Activated naive CD4-positive, alpha-beta T cell treated with anti-CD3 and anti-CD28 coated beads for 36 hours (primary cell): ENCODE data around the gene ZNF598. TPM values are rescaled to one million over a fixed set of nuclear protein-coding genes. Genes with fewer than 3 reads are reported as not detected.

Experiments
- total RNA-seq, 2 experiments: library from RNA; stranded (reverse); gene quantifications; one replicate each; pipeline ENCODE4 v1.2.3, GENCODE V29; 2021

The ZNF598 gene
- total RNA-seq, 2 experiments from 2014 or later, result 88.8 to 93.5 TPM

Other genes with a start within 250 kb of the ZNF598 start
- gene NME3, start 238.3 kb downstream of the ZNF598 start, total RNA-seq, result 10 to 100 TPM; 39.4 to 44.1 TPM
- 1 to 10 TPM; 7.7 to 7.8 TPM for gene EME2, start 237.0 kb downstream of the ZNF598 start, total RNA-seq
- gene MRPS34, start 236.7 kb downstream of the ZNF598 start, total RNA-seq, result 100 to 1,000 TPM; 122 to 138 TPM
- gene SPSB3, start 227.2 kb downstream of the ZNF598 start, total RNA-seq, result 10 to 100 TPM; 14.0 to 17.0 TPM
- gene NUBP2, start 226.9 kb downstream of the ZNF598 start, total RNA-seq, result 10 to 100 TPM; 37.9 to 42.4 TPM
- gene IGFALS, start 216.1 kb downstream of the ZNF598 start, total RNA-seq, result not detected
- 10 to 100 TPM; 29.9 to 30.1 TPM for gene HAGH, start 183.0 kb downstream of the ZNF598 start, total RNA-seq
- gene FAHD1, start 182.6 kb downstream of the ZNF598 start, total RNA-seq, result 1 to 10 TPM; 6.0 to 7.3 TPM
- under 1 TPM; 0.52 to 0.76 TPM for gene MEIOB, start 137.7 kb downstream of the ZNF598 start, total RNA-seq
- not detected for gene HS3ST6, start 91.4 kb downstream of the ZNF598 start, total RNA-seq
- gene MSRB1, start 66.6 kb downstream of the ZNF598 start, total RNA-seq, result 10 to 100 TPM in 1 of 2 experiments, 1 to 10 TPM in 1; 8.5 to 11.0 TPM
- not detected for gene RPL3L, start 55.1 kb downstream of the ZNF598 start, total RNA-seq
- gene NDUFB10, start 50.3 kb downstream of the ZNF598 start, total RNA-seq, result 100 to 1,000 TPM; 111 TPM
- gene RPS2, start 45.0 kb downstream of the ZNF598 start, total RNA-seq, result 1,000 to 10,000 TPM; 7,042 to 7,057 TPM
- gene RNF151, start 43.0 kb downstream of the ZNF598 start, total RNA-seq, result not detected
- 10 to 100 TPM; 36.5 to 38.0 TPM for gene TBL3, start 37.8 kb downstream of the ZNF598 start, total RNA-seq
- gene NOXO1, start 28.4 kb downstream of the ZNF598 start, total RNA-seq, result not detected
- gene GFER, start 25.6 kb downstream of the ZNF598 start, total RNA-seq, result 10 to 100 TPM; 29.8 to 30.1 TPM
- gene SYNGR3, start 19.9 kb downstream of the ZNF598 start, total RNA-seq, result 1 to 10 TPM; 5.7 to 7.2 TPM
- 1 to 10 TPM; 1.3 to 1.9 TPM for gene NPW, start 10.0 kb upstream of the ZNF598 start, total RNA-seq
- gene NHERF2, start 17.1 kb upstream of the ZNF598 start, total RNA-seq, result 1 to 10 TPM; 1.5 to 2.1 TPM
- gene NTHL1, start 38.0 kb upstream of the ZNF598 start, total RNA-seq, result 10 to 100 TPM; 20.1 to 24.1 TPM
- gene TSC2, start 38.2 kb upstream of the ZNF598 start, total RNA-seq, result 10 to 100 TPM; 72.3 to 72.7 TPM
- gene PKD1, start 126.1 kb upstream of the ZNF598 start, total RNA-seq, result 10 to 100 TPM; 63.3 to 68.9 TPM
- not detected for gene RAB26, start 138.8 kb upstream of the ZNF598 start, total RNA-seq
- 100 to 1,000 TPM; 102 to 104 TPM for gene TRAF7, start 146.0 kb upstream of the ZNF598 start, total RNA-seq
- gene CASKIN1, start 186.8 kb upstream of the ZNF598 start, total RNA-seq, result under 1 TPM; 0.15 to 0.17 TPM
- gene MLST8, start 195.6 kb upstream of the ZNF598 start, total RNA-seq, result 10 to 100 TPM; 70.0 to 70.1 TPM
- gene BRICD5, start 201.0 kb upstream of the ZNF598 start, total RNA-seq, result 1 to 10 TPM; 2.6 to 3.1 TPM
- 10 to 100 TPM; 11.2 to 12.2 TPM for gene PGP, start 205.0 kb upstream of the ZNF598 start, total RNA-seq
- 10 to 100 TPM; 21.2 to 21.7 TPM for gene E4F1, start 213.8 kb upstream of the ZNF598 start, total RNA-seq
- under 1 TPM; 0.33 to 0.62 TPM for gene DNASE1L2, start 226.6 kb upstream of the ZNF598 start, total RNA-seq
- 10 to 100 TPM; 39.7 to 48.3 TPM for gene ECI1, start 241.8 kb upstream of the ZNF598 start, total RNA-seq